HL-60 (cell line): Measurements from ENCODE around the gene IFI44.

Experiments
- CTCF ChIP-seq: IDR thresholded peaks from one replicate; pipeline ENCODE4 v1.5.1; 2011; ENCODE audit warnings: low read length, control low read depth, inconsistent platforms; ENCODE audit not compliant: insufficient read depth
- GABPA ChIP-seq: IDR thresholded peaks from 2 replicates; pipeline ENCODE4 v1.6.1; 2012; ENCODE audit warnings: low read depth
- POLR2AphosphoS5 ChIP-seq: IDR thresholded peaks from 2 replicates; pipeline ENCODE4 v1.6.1; 2012; ENCODE audit warnings: low read depth
- REST ChIP-seq: IDR thresholded peaks from 2 replicates; pipeline ENCODE4 v1.6.1; 2012; ENCODE audit warnings: low read depth; ENCODE audit not compliant: insufficient replicate concordance
- SPI1 ChIP-seq: IDR thresholded peaks from 2 replicates; pipeline ENCODE4 v1.6.1; 2012; ENCODE audit warnings: low read depth, mild to moderate bottlenecking, borderline replicate concordance

- TF ChIP-seq CTCF, result no peak
- no peak for TF ChIP-seq POLR2AphosphoS5
- no peak for TF ChIP-seq GABPA
- no peak for TF ChIP-seq REST
- no peak for TF ChIP-seq SPI1
These were observed 32.9 kb downstream of the IFI44 start for GRCh38 chr1:78682496-78682895.
